ENCODE measurements around the gene CELA2A.

DNA sequence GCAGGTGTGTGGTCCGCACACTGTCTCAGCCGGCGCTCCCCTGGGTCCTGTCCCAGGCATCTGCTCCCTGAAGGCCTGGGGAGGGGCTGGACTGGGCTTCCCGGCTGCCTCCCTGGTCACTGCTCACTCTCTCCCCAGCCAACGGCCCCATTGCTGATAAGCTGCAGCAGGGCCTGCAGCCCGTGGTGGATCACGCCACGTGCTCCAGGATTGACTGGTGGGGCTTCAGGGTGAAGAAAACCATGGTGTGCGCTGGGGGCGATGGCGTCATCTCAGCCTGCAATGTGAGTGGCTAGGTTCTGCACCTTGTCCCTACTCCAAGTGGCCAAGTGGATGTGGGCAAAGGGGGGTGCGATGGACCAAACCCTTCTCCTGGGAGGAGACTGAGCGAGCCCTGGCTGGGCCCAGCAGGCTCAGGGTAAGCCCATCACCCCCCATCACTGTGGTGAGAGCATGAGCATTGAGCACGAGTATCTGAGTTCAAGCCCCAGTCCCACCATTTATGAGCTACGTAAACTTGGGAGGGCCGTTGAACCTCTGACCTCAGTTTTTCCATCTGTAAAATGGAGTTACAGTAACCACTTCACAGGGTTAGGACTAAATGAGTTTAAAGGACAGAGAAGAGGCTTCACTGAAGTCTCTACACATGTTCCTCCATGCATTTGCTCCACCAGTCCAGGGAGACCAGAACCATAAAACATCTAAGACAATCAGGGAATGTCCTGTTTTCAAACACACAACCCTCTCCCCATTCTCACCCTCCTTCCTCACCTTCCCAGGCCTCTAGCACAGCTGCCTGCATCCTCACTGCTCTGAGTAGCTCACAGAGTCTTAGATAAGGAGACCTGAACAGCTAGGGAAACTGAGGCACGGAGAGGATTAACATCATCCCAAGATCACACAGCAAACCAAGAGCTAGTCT lies 11.8 kb upstream of the CELA2A start:
- TF ChIP-seq, protein P1, sequence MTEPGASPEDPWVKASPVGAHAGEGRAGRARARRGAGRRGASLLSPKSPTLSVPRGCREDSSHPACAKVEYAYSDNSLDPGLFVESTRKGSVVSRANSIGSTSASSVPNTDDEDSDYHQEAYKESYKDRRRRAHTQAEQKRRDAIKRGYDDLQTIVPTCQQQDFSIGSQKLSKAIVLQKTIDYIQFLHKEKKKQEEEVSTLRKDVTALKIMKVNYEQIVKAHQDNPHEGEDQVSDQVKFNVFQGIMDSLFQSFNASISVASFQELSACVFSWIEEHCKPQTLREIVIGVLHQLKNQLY (CRISPR knock-in tag; IDR thresholded peaks at IDR 0.05): no peak
- TF ChIP-seq POLR2A (IDR thresholded peaks at IDR 0.05; ENCODE audit: insufficient read depth in 1 of 2, low read depth in 2 of 2, low read length in 2 of 2) (no peak), SKI (IDR thresholded peaks at IDR 0.05; ENCODE audit: partially characterized antibody) (no peak), CREM (IDR thresholded peaks at IDR 0.05) (no peak), CREM (CRISPR knock-in tag; IDR thresholded peaks at IDR 0.05) (no peak), TAF1 (CRISPR knock-in tag; IDR thresholded peaks at IDR 0.05) (no peak), ZNF792 (CRISPR knock-in tag; IDR thresholded peaks at IDR 0.05) (no peak)
- TF ChIP-seq, protein P2, sequence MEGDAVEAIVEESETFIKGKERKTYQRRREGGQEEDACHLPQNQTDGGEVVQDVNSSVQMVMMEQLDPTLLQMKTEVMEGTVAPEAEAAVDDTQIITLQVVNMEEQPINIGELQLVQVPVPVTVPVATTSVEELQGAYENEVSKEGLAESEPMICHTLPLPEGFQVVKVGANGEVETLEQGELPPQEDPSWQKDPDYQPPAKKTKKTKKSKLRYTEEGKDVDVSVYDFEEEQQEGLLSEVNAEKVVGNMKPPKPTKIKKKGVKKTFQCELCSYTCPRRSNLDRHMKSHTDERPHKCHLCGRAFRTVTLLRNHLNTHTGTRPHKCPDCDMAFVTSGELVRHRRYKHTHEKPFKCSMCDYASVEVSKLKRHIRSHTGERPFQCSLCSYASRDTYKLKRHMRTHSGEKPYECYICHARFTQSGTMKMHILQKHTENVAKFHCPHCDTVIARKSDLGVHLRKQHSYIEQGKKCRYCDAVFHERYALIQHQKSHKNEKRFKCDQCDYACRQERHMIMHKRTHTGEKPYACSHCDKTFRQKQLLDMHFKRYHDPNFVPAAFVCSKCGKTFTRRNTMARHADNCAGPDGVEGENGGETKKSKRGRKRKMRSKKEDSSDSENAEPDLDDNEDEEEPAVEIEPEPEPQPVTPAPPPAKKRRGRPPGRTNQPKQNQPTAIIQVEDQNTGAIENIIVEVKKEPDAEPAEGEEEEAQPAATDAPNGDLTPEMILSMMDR (CRISPR knock-in tag; IDR thresholded peaks at IDR 0.05): no peak

Measured in HepG2 (cell line).